Mucosa of descending colon (tissue), 3 donors: ENCODE results near the gene USP31. TPM values are rescaled to one million over a fixed set of nuclear protein-coding genes. Genes with fewer than 3 reads are reported as not detected.

Experiments
- ATAC-seq: fragments of 200-7000 bp; cut with Tn5 transposase; one replicate; pipeline ENCODE4 v1.9.1; 2020; ENCODE audit warnings: mild to moderate bottlenecking, moderate library complexity
- DNase-seq, 3 donors: peaks; one replicate each; pipeline ENCODE4 v3.0.0-alpha.2; 2020
- H3K36me3 ChIP-seq: fragments of 200-600 bp; one replicate; pipeline ENCODE4 v1.8.0; 2021; ENCODE audit warnings: low read depth, mild to moderate bottlenecking
- H3K4me1 ChIP-seq: fragments of 200-600 bp; one replicate; pipeline ENCODE4 v1.8.0; 2021; ENCODE audit warnings: low read depth, mild to moderate bottlenecking
- H3K4me3 ChIP-seq: fragments of 200-600 bp; one replicate; pipeline ENCODE4 v1.8.0; 2021; ENCODE audit warnings: mild to moderate bottlenecking
- H3K9me3 ChIP-seq: fragments of 200-600 bp; one replicate; pipeline ENCODE4 v1.8.0; 2021; ENCODE audit warnings: mild to moderate bottlenecking
- CTCF ChIP-seq: fragments of 200-600 bp; IDR thresholded peaks from one replicate; pipeline ENCODE4 v1.8.0; 2022; ENCODE audit warnings: antibody characterized with exemption, mild to moderate bottlenecking
- intact Hi-C, 2 donors: fragments of 100-400 bp; cut with DNase I in 1 of 2; cut with micrococcal nuclease in 1 of 2; formaldehyde crosslinking; loops; one replicate each; pipeline versions ENCODE4 v1.11.0 to v1.11.1; 2022; cut with DNase I, micrococcal nuclease
- total RNA-seq, 3 donors: library from RNA; stranded (reverse); fragmentation: NEBNext Ultra II Directional in 2 of 3; extraction: Animal tissue kit (Norgen Biotek cat#: 25700) in 2 of 3; gene quantifications; one replicate each; pipeline versions ENCODE4 v1.2.1 to v1.2.4, GENCODE V29; 2021 to 2023
- donor health status: DM: no; HTN: no; CAD: no; lungs with moderate emphysema.
- donor health status: DM: no; HTN: no; CAD: no.
- donor health status: DM: no; HTN: yes; CAD: no.

USP31 gene
- total RNA-seq, 3 donors from 2014 or later, result 6.5 to 15.1 (median 7.7) TPM

- Histone ChIP-seq H3K4me1 (no peaks in the 10 kb centered on the region), H3K36me3 (no peaks in the 10 kb centered on the region), H3K9me3 (no peaks in the 10 kb centered on the region), H3K4me3 (no peak overlapping the region)
- intact Hi-C loops, result no loop called here
- ATAC-seq, result no peak
- no peak for TF ChIP-seq CTCF
- no peak for DNase-seq
Observed at GRCh38 chr16:23092801-23093117, 56.5 kb downstream of the USP31 start.

GRCh38 chr16:23092072-23092800 is 57.0 kb downstream of the USP31 start:
- H3K4me1 ChIP-seq, result no peaks in the 10 kb centered on the region
- TF ChIP-seq CTCF, result no peak
- ATAC-seq (no peak), DNase-seq (no peak)
- intact Hi-C loops, result no loop called here
- H3K36me3 ChIP-seq, result no peaks in the 10 kb centered on the region
- H3K9me3 ChIP-seq, result no peaks in the 10 kb centered on the region
- H3K4me3 ChIP-seq, result no peak overlapping the region

DNA sequence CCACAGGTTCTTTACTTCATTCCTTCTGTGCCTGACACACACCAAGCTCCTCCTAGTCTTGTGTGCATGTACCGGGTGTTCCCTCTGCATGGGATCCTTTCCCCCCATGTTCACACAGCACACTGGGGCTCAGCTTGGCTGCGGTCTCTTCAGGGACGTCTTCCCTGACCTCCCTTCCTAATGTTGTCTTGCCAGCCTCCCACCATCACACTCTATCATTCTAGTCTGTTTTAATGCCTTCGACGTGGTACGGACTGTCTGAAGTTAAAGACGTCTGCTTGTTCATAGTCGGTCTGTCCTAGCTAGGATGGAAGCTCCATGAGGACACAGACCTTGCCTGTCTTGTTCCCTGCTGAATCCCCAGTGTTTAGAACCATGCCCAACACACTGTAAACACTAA is 60.1 kb downstream of the USP31 start:
- no peak for DNase-seq
- TF ChIP-seq CTCF, result no peak
- no peaks in the 10 kb centered on the region for H3K9me3 ChIP-seq
- no peaks in the 10 kb centered on the region for H3K36me3 ChIP-seq
- intact Hi-C loops, result no loop called here
- H3K4me1 ChIP-seq, result no peaks in the 10 kb centered on the region
- ATAC-seq, result no peak
- H3K4me3 ChIP-seq, result no peak overlapping the region

- Histone ChIP-seq H3K36me3 (no peaks in the 10 kb centered on the region), H3K4me3 (no peak overlapping the region), H3K4me1 (no peaks in the 10 kb centered on the region), H3K9me3 (no peaks in the 10 kb centered on the region)
- DNase-seq, result no peak
- intact Hi-C loops, result no loop called here
- no peak for ATAC-seq
- TF ChIP-seq CTCF, result no peak
Observed at GRCh38 chr16:23088018-23088417, 61.2 kb downstream of the USP31 start.

DNA sequence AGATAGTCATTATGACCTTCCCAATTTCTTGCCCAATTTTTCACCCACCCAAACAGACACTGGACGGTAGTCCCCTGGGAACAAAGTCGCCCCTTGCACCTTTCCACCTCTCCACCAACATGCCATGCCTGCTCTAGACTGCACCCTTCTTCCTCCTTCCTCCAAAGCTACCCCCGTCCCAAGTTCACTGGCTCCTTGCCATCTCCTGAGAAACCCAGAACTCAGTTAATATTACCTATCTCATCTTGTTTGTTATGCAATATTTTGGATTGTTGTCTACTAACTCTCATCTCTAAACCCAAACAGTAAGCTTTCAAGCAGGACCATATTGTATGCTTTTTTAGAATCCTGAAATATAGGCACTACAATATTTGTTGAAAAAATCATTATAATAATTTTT is 63.3 kb downstream of the USP31 start:
- Histone ChIP-seq H3K4me1 (no peaks in the 10 kb centered on the region), H3K36me3 (no peaks in the 10 kb centered on the region), H3K4me3 (no peak overlapping the region), H3K9me3 (no peaks in the 10 kb centered on the region)
- DNase-seq (no peak), ATAC-seq (no peak)
- intact Hi-C loops, result no loop called here
- no peak for TF ChIP-seq CTCF
